ENCODE measurements around the gene KCNG3. TPM values are rescaled to one million over a fixed set of nuclear protein-coding genes. Genes with fewer than 3 reads are reported as not detected.
"Not testable (repeated sequence)": the region's sequence is repeated elsewhere in the genome, so short reads cannot be mapped to it uniquely, and the experiment has no call there.

Gene KCNG3
- total RNA-seq, 1 donor from 2014 or later, result 0.49 TPM

DNA sequence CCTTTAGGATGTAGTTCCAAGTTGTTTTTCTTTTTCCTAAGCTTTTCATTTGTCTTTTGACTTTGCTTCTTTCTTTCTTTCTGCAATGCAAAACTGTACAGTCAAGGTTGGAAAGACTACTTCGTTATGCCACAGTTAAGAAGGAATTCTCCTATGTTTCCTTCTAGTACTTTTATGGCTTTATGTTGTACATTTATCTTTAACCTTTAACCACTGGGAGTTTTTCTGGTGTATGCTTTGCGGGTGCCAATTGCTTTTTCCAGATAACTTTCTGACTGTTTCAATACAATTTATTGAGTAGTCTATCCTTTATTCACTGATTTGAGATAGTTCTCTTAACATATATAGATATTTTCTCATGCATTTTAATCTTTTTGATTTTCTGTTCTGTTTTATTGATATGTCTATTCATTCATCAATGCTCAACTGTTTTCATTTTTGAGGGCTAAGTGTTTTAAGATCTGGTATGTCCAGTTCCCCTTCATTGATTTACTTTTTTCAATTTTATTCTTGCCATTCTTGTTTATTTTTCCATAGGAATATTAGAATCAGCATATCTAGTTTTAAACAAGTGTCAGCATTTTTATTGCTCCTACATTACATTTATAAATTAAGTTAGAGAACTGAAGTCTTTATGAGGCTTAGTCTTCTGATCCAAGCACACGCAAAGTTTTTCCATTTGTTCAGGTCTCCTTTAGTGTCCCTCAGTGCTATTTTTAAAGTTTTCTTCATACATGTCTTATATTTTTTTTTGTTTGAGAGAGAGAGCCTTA, 82.9 kb downstream of the KCNG3 start:
- peaks cover 9% of the 10 kb centered on the region for H3K9me3 Mint-ChIP-seq (ENCODE audit: unreplicated experiment)
- DNase-seq, result no peak
- no peaks in the 10 kb centered on the region for H3K4me1 Mint-ChIP-seq (ENCODE audit: low read depth, unreplicated experiment)
- H3K4me3 Mint-ChIP-seq (ENCODE audit: unreplicated experiment), result no peak overlapping the region
- peaks cover 7% of the 10 kb centered on the region for H3K36me3 Mint-ChIP-seq (ENCODE audit: unreplicated experiment)
- no peak for TF ChIP-seq CTCF (IDR thresholded peaks at IDR 0.05; ENCODE audit: partially characterized antibody, unreplicated experiment)
- H3K27me3 Mint-ChIP-seq (ENCODE audit: unreplicated experiment), result peaks cover 2% of the 10 kb centered on the region
- H3K27ac Mint-ChIP-seq (ENCODE audit: unreplicated experiment), result no peak overlapping the region

- H3K4me1 Mint-ChIP-seq (ENCODE audit: low read depth, unreplicated experiment), result no peaks in the 10 kb centered on the region
- H3K27me3 Mint-ChIP-seq (ENCODE audit: unreplicated experiment), result no peaks in the 10 kb centered on the region
- no peak overlapping the region for H3K4me3 Mint-ChIP-seq (ENCODE audit: unreplicated experiment)
- no peak for DNase-seq
- TF ChIP-seq CTCF (IDR thresholded peaks at IDR 0.05; ENCODE audit: partially characterized antibody, unreplicated experiment), result no peak
- peaks cover 1% of the 10 kb centered on the region for H3K9me3 Mint-ChIP-seq (ENCODE audit: unreplicated experiment)
- H3K27ac Mint-ChIP-seq (ENCODE audit: unreplicated experiment), result no peak overlapping the region
- no peaks in the 10 kb centered on the region for H3K36me3 Mint-ChIP-seq (ENCODE audit: unreplicated experiment)
These were observed 85.8 kb downstream of the KCNG3 start for GRCh38 chr2:42408009-42408408.

DNA sequence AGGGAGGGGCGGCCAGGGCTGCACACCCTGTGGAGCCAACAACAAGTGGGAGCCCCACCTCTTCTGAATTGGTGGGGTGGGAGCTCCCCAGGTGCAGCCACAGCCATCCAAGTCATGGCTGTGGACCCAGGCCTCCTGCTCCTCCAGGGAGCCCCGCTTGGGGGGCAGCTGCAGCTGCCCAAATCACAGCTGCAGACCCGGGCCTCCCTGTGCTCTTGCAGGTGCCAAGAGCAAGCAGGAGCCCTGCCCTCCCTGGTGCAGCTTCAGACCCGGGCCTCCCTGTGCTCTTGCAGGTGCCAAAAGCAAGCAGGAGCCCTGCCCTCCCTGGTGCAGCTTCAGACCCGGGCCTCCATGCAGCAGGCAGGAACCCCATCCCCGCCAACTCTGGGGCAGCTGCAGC, 86.3 kb downstream of the KCNG3 start:
- H3K4me3 Mint-ChIP-seq (ENCODE audit: unreplicated experiment), result no peak overlapping the region
- no peak for DNase-seq
- no peaks in the 10 kb centered on the region for H3K27me3 Mint-ChIP-seq (ENCODE audit: unreplicated experiment)

DNA sequence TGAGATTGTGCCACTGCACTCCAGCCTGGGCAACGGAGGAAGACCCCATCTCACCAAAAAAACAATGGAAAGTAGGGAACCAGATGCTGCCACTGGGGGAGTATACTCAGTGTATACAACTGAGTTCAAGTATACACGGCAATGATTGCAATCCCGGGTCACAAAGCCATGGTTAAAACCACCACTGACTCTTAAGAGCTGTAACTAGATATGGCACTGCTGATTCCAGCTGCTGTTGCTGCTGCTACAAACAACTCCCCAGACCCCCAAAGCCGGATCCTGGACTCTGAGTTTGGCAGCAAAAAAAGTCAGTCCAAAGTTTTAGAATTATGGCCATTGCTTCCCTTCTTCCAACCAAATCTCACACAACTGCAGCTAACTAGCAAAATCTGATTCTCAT, 89.1 kb downstream of the KCNG3 start:
- Mint-ChIP-seq H3K36me3 (ENCODE audit: unreplicated experiment) (no peaks in the 10 kb centered on the region), H3K9me3 (ENCODE audit: unreplicated experiment) (peaks cover 1% of the 10 kb centered on the region), H3K4me1 (ENCODE audit: low read depth, unreplicated experiment) (no peaks in the 10 kb centered on the region), H3K27me3 (ENCODE audit: unreplicated experiment) (peaks cover 2% of the 10 kb centered on the region), H3K27ac (ENCODE audit: unreplicated experiment) (no peak overlapping the region), H3K4me3 (ENCODE audit: unreplicated experiment) (no peak overlapping the region)
- no peak for TF ChIP-seq CTCF (IDR thresholded peaks at IDR 0.05; ENCODE audit: partially characterized antibody, unreplicated experiment)
- DNase-seq, result no peak

More for the DNA sequence above, 86.3 kb downstream of the KCNG3 start:
- no peaks in the 10 kb centered on the region for H3K36me3 Mint-ChIP-seq (ENCODE audit: unreplicated experiment)
- H3K4me1 Mint-ChIP-seq (ENCODE audit: low read depth, unreplicated experiment), result no peaks in the 10 kb centered on the region
- no peak overlapping the region for H3K27ac Mint-ChIP-seq (ENCODE audit: unreplicated experiment)
- peaks cover 1% of the 10 kb centered on the region for H3K9me3 Mint-ChIP-seq (ENCODE audit: unreplicated experiment)
- no peak for TF ChIP-seq CTCF (IDR thresholded peaks at IDR 0.05; ENCODE audit: partially characterized antibody, unreplicated experiment)

DNA sequence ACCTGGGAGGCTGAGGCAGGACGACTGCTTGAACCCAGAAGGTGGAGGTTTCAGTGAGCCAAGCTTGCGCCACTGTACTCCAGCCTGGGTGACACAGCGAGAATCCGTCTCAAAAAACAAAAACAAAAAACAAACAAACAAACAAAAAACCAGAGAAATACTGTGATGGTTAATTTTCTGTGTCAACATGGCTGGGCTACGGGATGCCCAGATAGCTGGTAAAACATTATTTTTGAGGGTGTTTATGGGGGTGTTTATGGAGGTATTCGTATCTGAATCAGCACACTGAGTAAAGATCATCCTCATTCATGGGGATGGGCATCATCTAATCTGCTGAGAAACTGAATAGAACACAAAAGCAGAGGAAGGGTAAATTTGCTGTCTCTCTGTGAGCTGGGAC, 92.0 kb downstream of the KCNG3 start:
- no peak overlapping the region for H3K4me3 Mint-ChIP-seq (ENCODE audit: unreplicated experiment)
- peaks cover 2% of the 10 kb centered on the region for H3K27me3 Mint-ChIP-seq (ENCODE audit: unreplicated experiment)
- TF ChIP-seq CTCF (IDR thresholded peaks at IDR 0.05; ENCODE audit: partially characterized antibody, unreplicated experiment), result no peak
- no peaks in the 10 kb centered on the region for H3K4me1 Mint-ChIP-seq (ENCODE audit: low read depth, unreplicated experiment)
- H3K36me3 Mint-ChIP-seq (ENCODE audit: unreplicated experiment), result no peaks in the 10 kb centered on the region
- H3K9me3 Mint-ChIP-seq (ENCODE audit: unreplicated experiment), result no peaks in the 10 kb centered on the region
- no peak for DNase-seq
- no peak overlapping the region for H3K27ac Mint-ChIP-seq (ENCODE audit: unreplicated experiment)

- DNase-seq; H3K27me3 Mint-ChIP-seq (ENCODE audit: unreplicated experiment); H3K4me3 Mint-ChIP-seq (ENCODE audit: unreplicated experiment); H3K4me1 Mint-ChIP-seq (ENCODE audit: low read depth, unreplicated experiment); H3K9me3 Mint-ChIP-seq (ENCODE audit: unreplicated experiment); H3K36me3 Mint-ChIP-seq (ENCODE audit: unreplicated experiment); H3K27ac Mint-ChIP-seq (ENCODE audit: unreplicated experiment): not testable (repeated sequence)
These were observed 95.7 kb downstream of the KCNG3 start for GRCh38 chr2:42398052-42398451.

DNA sequence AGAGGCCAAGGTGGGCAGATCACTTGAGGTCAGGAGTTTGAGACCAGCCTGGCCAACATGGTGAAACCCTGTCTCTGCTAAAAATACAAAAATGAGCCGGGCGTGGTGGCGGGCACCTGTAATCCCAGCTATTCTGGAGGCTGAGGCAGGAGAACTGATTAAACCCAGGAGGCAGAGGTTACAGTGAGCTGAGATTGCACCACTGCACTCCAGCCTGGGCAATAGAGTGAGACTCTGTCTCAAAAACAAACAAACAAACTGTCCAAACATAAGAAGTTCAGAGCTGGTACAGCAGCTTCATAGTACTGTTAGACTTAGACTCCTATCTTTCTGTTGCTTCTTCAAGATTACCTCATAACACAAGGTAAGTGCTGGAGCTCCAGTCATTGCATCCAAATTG, 100.5 kb downstream of the KCNG3 start:
- H3K36me3 Mint-ChIP-seq (ENCODE audit: unreplicated experiment); H3K27ac Mint-ChIP-seq (ENCODE audit: unreplicated experiment); H3K4me1 Mint-ChIP-seq (ENCODE audit: low read depth, unreplicated experiment); H3K9me3 Mint-ChIP-seq (ENCODE audit: unreplicated experiment); H3K27me3 Mint-ChIP-seq (ENCODE audit: unreplicated experiment); H3K4me3 Mint-ChIP-seq (ENCODE audit: unreplicated experiment); DNase-seq: not testable (repeated sequence)
